DND-41 (cell line): ENCODE measurements around the gene RNF225.

Source experiments
- CTCF ChIP-seq: IDR thresholded peaks from 2 replicates; pipeline ENCODE4 v1.5.1; 2012; ENCODE audit warnings: borderline replicate concordance, low read length, moderate library complexity, mild to moderate bottlenecking; ENCODE audit not compliant: poor library complexity, severe bottlenecking; ENCODE audit errors: extremely low read depth
- EZH2 ChIP-seq: IDR thresholded peaks from 3 replicates; pipeline ENCODE4 v1.6.1; 2012; ENCODE audit warnings: borderline replicate concordance, low read depth, mild to moderate bottlenecking, moderate library complexity, low read length, inconsistent platforms; ENCODE audit not compliant: severe bottlenecking

GRCh38 chr19:58400316-58400915 lies 5.0 kb downstream of the RNF225 start:
- no peak for TF ChIP-seq CTCF
- TF ChIP-seq EZH2 = no peak
